GM03348 (cell line): ENCODE measurements around the gene GPR171.
"Not testable (repeated sequence)": the region's sequence is repeated elsewhere in the genome, so short reads cannot be mapped to it uniquely, and the experiment has no call there.

Experiments used
- DNase-seq: peaks from one replicate; pipeline ENCODE4 v3.0.0; 2012; ENCODE audit warnings: low spot score

GPR171 gene, protein sequence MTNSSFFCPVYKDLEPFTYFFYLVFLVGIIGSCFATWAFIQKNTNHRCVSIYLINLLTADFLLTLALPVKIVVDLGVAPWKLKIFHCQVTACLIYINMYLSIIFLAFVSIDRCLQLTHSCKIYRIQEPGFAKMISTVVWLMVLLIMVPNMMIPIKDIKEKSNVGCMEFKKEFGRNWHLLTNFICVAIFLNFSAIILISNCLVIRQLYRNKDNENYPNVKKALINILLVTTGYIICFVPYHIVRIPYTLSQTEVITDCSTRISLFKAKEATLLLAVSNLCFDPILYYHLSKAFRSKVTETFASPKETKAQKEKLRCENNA

DNA sequence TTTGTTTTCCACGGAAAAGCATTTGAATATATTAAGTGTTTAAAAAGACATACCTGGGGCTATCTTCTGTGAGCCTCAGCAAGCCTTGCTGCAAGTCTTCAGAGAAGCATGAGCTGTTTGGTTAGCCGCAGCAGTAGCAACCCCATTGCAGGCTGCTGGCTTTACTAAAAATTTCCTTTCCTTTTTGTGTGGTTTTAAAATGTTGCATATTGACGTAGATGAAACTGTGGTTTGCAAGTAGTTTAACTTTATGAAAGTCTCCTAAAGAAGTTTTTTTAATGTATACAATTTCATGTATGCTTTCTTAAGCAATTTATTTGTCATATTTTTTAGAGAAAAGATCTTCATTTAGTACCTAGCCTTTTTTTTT lies at the start of gene GPR171:
GPR171 (minus strand) TSS at position 166 of the 370 bp plus-strand sequence. CDS start 3,830 bp downstream, outside the sequence.
- DNase-seq: no peak

DNA sequence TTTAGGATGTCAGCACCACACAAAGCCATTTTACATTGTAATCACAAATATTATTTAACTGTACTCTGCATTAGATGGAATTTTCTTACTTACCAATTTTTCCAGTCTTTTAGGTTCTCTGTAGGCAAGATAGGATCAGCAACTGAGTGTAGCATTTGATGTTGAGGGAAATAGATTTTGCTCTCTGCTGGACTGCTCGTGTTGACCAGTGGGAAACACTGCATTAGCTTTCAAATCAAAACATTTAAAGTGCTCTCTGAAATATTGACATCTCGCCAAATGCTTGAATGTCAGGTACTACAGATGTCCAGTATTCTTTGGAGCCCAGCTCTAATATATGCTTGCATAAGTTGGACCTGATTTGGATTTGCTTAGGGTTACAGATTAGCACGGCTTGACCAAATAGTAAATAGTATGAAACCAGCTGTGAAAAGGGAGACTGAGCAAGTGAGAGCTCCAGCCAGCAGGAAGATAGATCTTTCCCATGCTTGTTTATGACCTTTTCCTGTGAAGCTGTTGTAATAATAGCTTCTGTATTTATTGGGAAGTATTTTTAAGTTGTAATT lies 45.8 kb upstream of the GPR171 start:
- DNase-seq: no peak

DNA sequence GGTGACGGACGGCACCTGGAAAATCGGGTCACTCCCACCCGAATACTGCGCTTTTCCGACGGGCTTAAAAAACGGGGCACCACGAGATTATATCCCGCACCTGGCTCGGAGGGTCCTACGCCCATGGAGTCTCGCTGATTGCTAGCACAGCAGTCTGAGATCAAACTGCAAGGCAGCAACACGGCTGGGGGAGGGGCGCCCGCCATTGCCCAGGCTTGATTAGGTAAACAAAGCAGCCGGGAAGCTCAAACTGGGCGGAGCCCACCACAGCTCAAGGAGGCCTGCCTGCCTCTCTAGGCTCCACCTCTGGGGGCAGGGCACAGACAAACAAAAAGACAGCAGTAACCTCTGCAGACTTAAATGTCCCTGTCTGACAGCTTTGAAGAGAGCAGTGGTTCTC lies 39.0 kb upstream of the GPR171 start:
- not testable (repeated sequence) for DNase-seq

- no peak for DNase-seq
Measured at GRCh38 chr3:151236736-151237135, 33.7 kb upstream of the GPR171 start.

DNA sequence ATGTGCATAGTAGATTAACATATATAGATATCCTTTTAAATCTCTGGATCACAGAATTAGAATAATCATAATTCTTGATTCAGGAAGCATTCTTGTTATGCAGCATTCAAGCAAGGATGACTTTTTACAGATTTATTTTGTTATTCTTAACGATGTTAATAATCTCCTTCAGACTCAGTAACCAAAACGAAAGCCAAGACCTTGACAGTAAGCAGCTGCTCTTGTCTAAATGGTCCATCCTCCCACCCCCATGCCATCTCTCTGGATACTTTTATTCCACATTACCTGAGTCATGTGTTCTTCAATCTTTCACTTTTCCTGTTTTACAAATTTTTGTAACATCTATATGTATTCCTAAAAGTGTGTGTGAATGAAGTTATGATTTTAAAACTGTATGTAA lies 33.3 kb upstream of the GPR171 start:
- DNase-seq: no peak

DNA sequence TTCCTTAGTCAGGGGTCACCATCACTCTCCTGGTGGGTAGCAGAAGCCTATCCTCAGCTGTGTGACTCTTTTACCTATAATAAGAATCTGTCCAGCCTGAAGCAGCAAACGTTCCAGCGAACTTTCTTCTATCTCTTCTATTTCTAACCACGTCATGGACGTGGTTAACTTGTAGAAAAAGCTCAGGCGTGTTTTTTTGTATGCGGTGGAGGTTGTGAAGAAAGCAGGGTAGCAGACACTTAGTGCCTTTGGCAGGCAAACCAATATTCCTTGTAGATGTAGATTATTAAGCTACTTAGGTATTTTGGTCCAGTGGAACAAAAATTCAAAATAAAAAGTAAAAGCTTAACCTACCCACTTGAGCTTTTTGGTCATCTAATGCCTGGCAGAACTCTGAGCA lies 31.8 kb upstream of the GPR171 start:
- DNase-seq: no peak

DNA sequence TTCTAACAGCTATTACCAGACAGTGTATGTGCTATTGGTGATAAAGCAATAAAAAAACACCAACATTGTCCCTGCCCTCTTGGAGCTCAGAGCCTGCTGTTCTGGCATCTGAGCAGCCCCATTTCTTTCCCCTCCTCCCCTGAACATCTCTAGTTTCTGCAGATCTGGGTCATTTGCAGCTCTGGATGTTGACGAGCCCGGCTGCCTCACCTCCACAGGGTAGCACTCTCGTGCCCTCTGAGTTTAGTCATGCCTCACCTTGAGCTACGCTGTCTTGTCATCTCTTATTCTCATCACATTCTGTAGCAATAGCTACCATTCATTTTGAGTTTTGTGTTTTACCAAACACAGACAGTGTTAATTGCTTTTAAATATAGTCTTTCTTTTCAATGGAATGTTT lies 30.0 kb upstream of the GPR171 start:
- no peak for DNase-seq

DNA sequence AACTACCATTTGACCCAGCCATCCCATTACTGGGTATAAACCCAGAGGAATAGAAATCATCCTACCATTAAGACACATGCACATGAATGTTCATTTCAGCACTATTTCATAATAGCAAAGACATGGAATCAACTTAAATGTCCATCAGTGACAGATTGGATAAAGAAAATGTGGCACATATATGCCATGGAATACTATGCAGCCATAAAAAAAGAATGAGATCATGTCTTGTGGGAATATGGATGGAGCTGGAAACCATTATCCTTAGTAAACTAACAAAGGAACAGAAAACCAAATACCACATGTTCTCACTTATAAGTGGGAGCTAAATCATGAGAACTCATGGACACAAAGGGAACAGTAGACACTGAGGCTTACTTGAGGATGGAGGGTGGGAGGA lies 29.4 kb upstream of the GPR171 start:
- not testable (repeated sequence) for DNase-seq

GRCh38 chr3:151230646-151231045 lies 27.6 kb upstream of the GPR171 start:
- no peak for DNase-seq

GRCh38 chr3:151228666-151229040 lies 25.6 kb upstream of the GPR171 start:
- peak; percentile 72 for DNase-seq

GRCh38 chr3:151227807-151228665 lies 25.0 kb upstream of the GPR171 start:
- peak; percentile 81 for DNase-seq

- DNase-seq: no peak
Measured at GRCh38 chr3:151227266-151227806, 24.3 kb upstream of the GPR171 start.

GRCh38 chr3:151226825-151227224 lies 23.8 kb upstream of the GPR171 start:
- no peak for DNase-seq

DNA sequence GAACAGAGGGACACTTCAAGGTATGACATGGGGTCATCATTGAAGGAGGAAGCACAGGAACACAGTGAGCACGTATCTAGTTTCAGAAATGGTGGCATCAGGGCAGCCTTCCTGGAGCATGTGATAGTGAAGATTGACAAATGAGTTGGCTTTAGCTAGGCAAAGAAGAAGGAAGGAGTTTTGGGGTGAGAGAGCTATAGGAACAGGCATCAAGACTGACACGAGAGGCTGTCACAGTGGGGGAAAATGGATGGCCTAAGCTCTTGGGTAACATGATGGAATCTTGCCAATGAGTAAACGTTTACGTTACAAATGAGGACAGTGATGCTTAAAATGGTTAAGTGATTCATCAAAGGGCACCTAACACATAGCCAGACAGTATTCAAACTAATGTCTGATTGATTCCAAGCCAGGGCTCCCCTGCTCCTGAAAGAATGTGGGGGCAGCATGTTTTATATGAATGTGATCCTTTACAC lies 23.1 kb upstream of the GPR171 start:
- DNase-seq: peak; percentile 36

GRCh38 chr3:151225040-151225975 lies 22.3 kb upstream of the GPR171 start:
- DNase-seq: no peak

- DNase-seq: no peak
Measured at GRCh38 chr3:151224268-151224866, 21.4 kb upstream of the GPR171 start.

DNA sequence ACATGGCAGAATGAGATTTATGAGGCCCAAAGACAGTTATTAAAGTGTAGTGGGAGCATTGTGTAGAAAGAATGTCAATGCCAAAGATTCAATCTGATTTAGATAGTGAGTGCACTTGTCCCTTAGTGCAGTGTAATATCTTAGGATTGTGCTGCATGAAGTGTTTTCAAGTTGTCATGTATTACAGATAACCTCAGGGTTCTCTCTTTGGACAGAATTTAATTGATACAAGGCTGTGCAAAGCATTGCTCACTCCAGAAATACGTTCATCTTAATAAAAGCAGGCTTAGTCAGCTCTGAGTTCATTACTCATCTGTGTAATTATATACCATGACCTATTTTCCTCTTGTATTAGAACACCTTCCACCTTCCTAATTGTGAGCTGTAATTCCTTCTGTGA lies 16.0 kb upstream of the GPR171 start:
- DNase-seq: peak; percentile 56

DNA sequence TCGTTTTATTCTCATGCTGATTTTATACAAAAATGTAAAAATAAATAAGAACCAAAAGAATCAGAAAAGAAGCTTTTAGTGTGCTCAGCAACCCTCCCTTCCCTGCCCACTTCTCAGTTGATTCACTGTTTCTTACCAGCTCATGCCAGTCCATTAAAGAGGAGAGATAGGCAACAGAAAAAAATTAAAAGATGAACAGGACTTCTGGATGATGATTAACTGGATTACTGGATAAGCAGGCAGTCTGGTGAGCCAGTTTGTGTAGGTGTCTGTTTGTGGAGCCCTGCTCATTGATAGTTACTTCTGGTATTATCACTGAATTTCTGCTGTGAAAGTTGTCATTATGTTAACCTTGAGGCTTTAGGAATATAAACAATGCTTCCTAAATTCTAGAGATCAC lies 15.1 kb upstream of the GPR171 start:
- no peak for DNase-seq

DNA sequence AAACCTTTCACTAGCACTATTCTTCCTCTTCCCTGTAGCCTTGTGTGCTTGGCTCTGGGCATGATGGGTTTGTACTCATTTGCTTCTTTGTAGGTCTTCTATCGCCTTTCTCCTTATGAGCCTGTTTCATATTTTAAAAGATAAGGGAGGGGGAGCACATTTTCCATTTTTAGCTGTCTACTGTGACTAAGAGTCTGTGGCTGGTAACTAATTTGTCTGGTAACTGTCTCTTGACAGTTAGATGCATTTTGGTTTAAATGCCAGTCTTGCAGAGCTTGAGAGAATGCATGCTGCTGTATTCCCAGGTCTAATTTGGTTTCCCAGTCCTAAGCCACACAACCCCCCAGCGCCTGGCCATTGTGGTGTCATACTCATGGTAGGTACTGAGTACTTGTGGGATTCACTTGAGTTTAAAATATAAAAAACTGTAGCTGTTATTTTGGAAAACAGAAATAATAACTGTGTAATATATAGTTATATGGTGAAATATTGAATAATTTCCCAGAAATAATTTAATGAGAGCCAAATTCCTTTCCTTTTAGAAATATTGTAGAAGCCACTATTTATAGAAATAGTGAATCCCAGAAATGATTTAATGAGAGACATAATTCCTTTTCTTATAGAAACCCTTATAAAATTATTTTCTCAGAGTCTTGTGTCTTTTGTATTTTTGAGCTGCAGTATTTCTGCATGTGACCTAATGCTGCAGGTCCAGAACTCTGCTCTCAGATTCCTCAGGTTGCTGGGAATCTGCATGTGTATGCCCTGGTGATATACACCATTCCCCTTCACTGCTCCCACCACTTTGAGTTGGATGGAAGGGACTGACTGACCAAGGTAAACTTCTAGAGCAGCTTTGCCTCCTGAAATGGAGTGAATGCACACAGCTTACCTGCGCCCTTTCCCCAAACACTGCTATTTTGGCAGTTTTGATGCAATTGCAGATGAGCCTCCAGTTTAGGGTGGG lies 13.9 kb upstream of the GPR171 start:
- peak; percentile 50 for DNase-seq

DNA sequence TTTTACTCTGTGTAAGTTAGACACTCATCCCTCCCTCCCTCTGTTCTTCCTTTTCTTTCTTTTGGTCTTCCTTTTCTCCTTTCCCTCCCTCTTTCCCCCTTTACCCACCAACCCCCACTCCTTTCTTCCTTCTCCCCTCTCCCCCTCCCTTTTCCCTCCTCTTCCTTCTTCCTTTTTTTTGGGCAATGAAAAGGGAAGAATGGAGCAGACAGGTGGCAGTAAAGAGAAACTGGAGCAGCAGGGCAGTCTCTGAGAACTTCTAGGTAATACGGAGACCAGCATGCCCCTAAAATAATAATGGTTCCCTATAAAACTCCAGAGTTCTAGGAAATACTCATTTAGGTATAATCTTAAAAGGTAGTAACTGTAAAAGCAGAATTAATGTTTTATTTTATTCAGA lies 11.4 kb upstream of the GPR171 start:
- no peak for DNase-seq
